Tibial artery (tissue), 4 donors: Measurements from ENCODE around the gene ATXN7L1.

Source experiments
- DNase-seq, 2 donors: peaks; one replicate each; pipeline ENCODE4 v3.0.0-alpha.2; 2019
- H3K27ac ChIP-seq, 2 donors: fragments of 200-600 bp; sonication (generic) in 1 of 2; 1 replicate in 1 of 2; 2 replicates in 1 of 2; pipeline ENCODE4 v1.5.1; 2018 to 2019; ENCODE audit warnings: mild to moderate bottlenecking in 1 of 2
- H3K27me3 ChIP-seq, 2 donors: fragments of 200-600 bp; sonication (generic) in 1 of 2; one replicate each; pipeline versions ENCODE4 v1.5.1 to v1.6.0; 2016 to 2019
- H3K36me3 ChIP-seq, 3 donors: fragments of 200-600 bp; sonication (generic) in 2 of 3; one replicate each; pipeline ENCODE4 v1.5.1; 2016 to 2019; ENCODE audit warnings: mild to moderate bottlenecking in 2 of 3
- H3K4me1 ChIP-seq, 4 donors: fragments of 200-600 bp; sonication (generic) in 2 of 4; 1 replicate in 3 of 4; 2 replicates in 1 of 4; pipeline ENCODE4 v1.5.1; 2016 to 2019
- H3K4me3 ChIP-seq, 2 donors: fragments of 200-600 bp; sonication (generic) in 1 of 2; 1 replicate in 1 of 2; 2 replicates in 1 of 2; pipeline ENCODE4 v1.5.1; 2018 to 2019; ENCODE audit warnings: mild to moderate bottlenecking in 2 of 2
- H3K9me3 ChIP-seq, 3 donors: fragments of 200-600 bp; sonication (generic) in 1 of 3; one replicate each; pipeline ENCODE4 v1.5.1; 2016 to 2019
- CTCF ChIP-seq, 2 experiments: fragments of 200-600 bp in 1 of 2; fragments of 450-650 bp in 1 of 2; IDR thresholded peaks; one replicate each; pipeline ENCODE4 v1.5.1; 2017 to 2019; ENCODE audit warnings: antibody characterized with exemption in 2 of 2, mild to moderate bottlenecking in 1 of 2, moderate library complexity in 1 of 2
- intact Hi-C: fragments of 100-400 bp; cut with DNase I; formaldehyde crosslinking; loops from one replicate; pipeline ENCODE4 v1.15.0; 2023; ENCODE audit warnings: low total_unique reads

Gene ATXN7L1

GRCh38 chr7:105768898-105769507 is 107.4 kb downstream of the ATXN7L1 start:
- Histone ChIP-seq H3K27ac (no peak overlapping the region), H3K36me3 (no peaks in the 10 kb centered on the region), H3K9me3 (no peaks in the 10 kb centered on the region), H3K4me1 (peaks cover 0 to 17% (median 13%) of the 10 kb centered on the region in 4 donors), H3K4me3 (no peak overlapping the region), H3K27me3 (no peaks in the 10 kb centered on the region)
- DNase-seq = no peak
- intact Hi-C loops = no loop called here
- no peak for TF ChIP-seq CTCF (IDR thresholded peaks at IDR 0.05)

GRCh38 chr7:105768117-105768516 is 108.3 kb downstream of the ATXN7L1 start:
- Histone ChIP-seq H3K27ac (no peak overlapping the region), H3K27me3 (no peaks in the 10 kb centered on the region), H3K4me1 (peaks cover 0 to 17% (median 13%) of the 10 kb centered on the region in 4 donors), H3K36me3 (no peaks in the 10 kb centered on the region), H3K4me3 (no peak overlapping the region), H3K9me3 (no peaks in the 10 kb centered on the region)
- DNase-seq = no peak
- TF ChIP-seq CTCF (IDR thresholded peaks at IDR 0.05) = no peak
- intact Hi-C loops = no loop called here

- Histone ChIP-seq H3K27ac (no peak overlapping the region), H3K27me3 (no peaks in the 10 kb centered on the region), H3K36me3 (no peaks in the 10 kb centered on the region), H3K4me3 (no peak overlapping the region), H3K4me1 (peaks cover 0 to 17% (median 13%) of the 10 kb centered on the region in 4 donors), H3K9me3 (no peaks in the 10 kb centered on the region)
- no peak for TF ChIP-seq CTCF (IDR thresholded peaks at IDR 0.05)
- no peak for DNase-seq
- intact Hi-C loops = no loop called here
Measured at GRCh38 chr7:105766421-105767073, 109.9 kb downstream of the ATXN7L1 start.

- no peak for DNase-seq
- Histone ChIP-seq H3K4me3 (no peak overlapping the region), H3K9me3 (no peaks in the 10 kb centered on the region), H3K36me3 (peaks cover 0 to 5% (median 0%) of the 10 kb centered on the region in 3 donors), H3K27me3 (no peaks in the 10 kb centered on the region), H3K4me1 (peaks cover 0 to 17% (median 13%) of the 10 kb centered on the region in 4 donors), H3K27ac (no peak overlapping the region)
- TF ChIP-seq CTCF (IDR thresholded peaks at IDR 0.05) = no peak
- intact Hi-C loops = no loop called here
Measured at GRCh38 chr7:105765846-105766245, 110.6 kb downstream of the ATXN7L1 start.

GRCh38 chr7:105764506-105764905 is 111.9 kb downstream of the ATXN7L1 start:
- Histone ChIP-seq H3K27me3 (no peaks in the 10 kb centered on the region), H3K9me3 (no peaks in the 10 kb centered on the region), H3K4me1 (peaks cover 0 to 4% (median 2%) of the 10 kb centered on the region in 4 donors), H3K27ac (no peak overlapping the region), H3K36me3 (peaks cover 0 to 7% (median 0%) of the 10 kb centered on the region in 3 donors), H3K4me3 (no peak overlapping the region)
- no peak for DNase-seq
- intact Hi-C loops = loop anchor here (5.0 kb wide), 1 partner anchor 278 kb away; no protein-coding TSS in a partner anchor
- TF ChIP-seq CTCF (IDR thresholded peaks at IDR 0.05) = no peak
